Pancreas (tissue), 10 donors: ENCODE measurements around the gene LSM14B. TPM values are rescaled to one million over a fixed set of nuclear protein-coding genes. Genes with fewer than 3 reads are reported as not detected.

Source experiments
- ATAC-seq, 4 donors: fragments of 200-7000 bp; cut with Tn5 transposase; one replicate each; pipeline versions ENCODE4 v1.8.0 to v1.9.1; 2020; ENCODE audit warnings: mild to moderate bottlenecking in 4 of 4, moderate library complexity in 4 of 4
- DNase-seq, 6 donors: peaks; one replicate each; pipeline ENCODE4 v3.0.0-alpha.2; 2020
- FAIRE-seq: peaks from 2 replicates; lab custom pipeline; 2012; peaks lifted over from hg19 to GRCh38; lab: Jason Lieb, UNC
- H3K27ac ChIP-seq, 4 donors: fragments of 200-600 bp; sonication (generic); 1 replicate in 3 of 4; 2 replicates in 1 of 4; pipeline versions ENCODE4 v1.5.0 to v1.8.0; 2020
- H3K27me3 ChIP-seq, 4 donors: fragments of 200-600 bp; one replicate each; pipeline ENCODE4 v1.8.0; 2021
- H3K36me3 ChIP-seq, 3 donors: fragments of 200-600 bp; sonication (generic) in 1 of 3; one replicate each; pipeline versions ENCODE4 v1.5.0 to v1.8.0; 2020 to 2021
- H3K4me1 ChIP-seq, 3 donors: fragments of 200-600 bp; one replicate each; pipeline ENCODE4 v1.8.0; 2021
- H3K4me3 ChIP-seq, 4 donors: fragments of 200-600 bp; sonication (generic) in 2 of 4; one replicate each; pipeline versions ENCODE4 v1.5.0 to v1.8.0; 2020 to 2021
- H3K9me3 ChIP-seq, 4 donors: fragments of 200-600 bp; one replicate each; pipeline ENCODE4 v1.8.0; 2021
- whole genome bisulfite sequencing, 2 donors: extraction: QIAGEN DNeasy Blood & Tissue Kit; methylation state at CpG; one replicate each; pipeline ENCODE4 v1.1.7; 2013; 5-methylcytosine and 5-hydroxymethylcytosine counted together
- intact Hi-C, 3 donors: fragments of 100-400 bp; cut with DNase I; formaldehyde crosslinking; loops; one replicate each; pipeline versions ENCODE4 v1.11.1 to v1.14.2; 2022
- polyA plus RNA-seq, 2 donors: library from polyadenylated mRNA; stranded (reverse); fragments of 200-250 nt; gene quantifications; one replicate each; pipeline ENCODE4 v1.2.3, GENCODE V29; 2013
- total RNA-seq, 6 donors: library from RNA; stranded (reverse); fragmentation: NEBNext Ultra II Directional in 4 of 6; extraction: Animal tissue kit (Norgen Biotek cat#: 25700) in 4 of 6; gene quantifications; one replicate each; pipeline versions ENCODE4 v1.2.1 to v1.2.4, GENCODE V29; 2021 to 2023
- TF ChIP-seq, protein P1 (sequence below), 4 donors: fragments of 200-600 bp; sonication (generic) in 3 of 4; IDR thresholded peaks; one replicate each; pipeline versions ENCODE4 v1.5.0 to v1.8.0; 2021; ENCODE audit warnings: antibody characterized with exemption in 4 of 4
- donor health status: healthy with polysubstance abuse.
- donor health status: DM: no; HTN: no; CAD: no; lungs with moderate emphysema.
- donor health status: DM: no; HTN: no; CAD: no.
- donor health status: control.
- donor health status: control.
- donor health status: Bipolar disorder and iron deficiency.
- donor health status: DM: yes; HTN: yes; CAD: no.
- donor health status: DM: no; HTN: no; CAD: no.
- donor health status: DM: no; HTN: no; CAD: no.
- donor health status: DM: yes; HTN: yes; CAD: no.

Gene LSM14B
- total and polyA plus RNA-seq, 8 donors: 8.4 to 20.1 (median 16.7) TPM

DNA sequence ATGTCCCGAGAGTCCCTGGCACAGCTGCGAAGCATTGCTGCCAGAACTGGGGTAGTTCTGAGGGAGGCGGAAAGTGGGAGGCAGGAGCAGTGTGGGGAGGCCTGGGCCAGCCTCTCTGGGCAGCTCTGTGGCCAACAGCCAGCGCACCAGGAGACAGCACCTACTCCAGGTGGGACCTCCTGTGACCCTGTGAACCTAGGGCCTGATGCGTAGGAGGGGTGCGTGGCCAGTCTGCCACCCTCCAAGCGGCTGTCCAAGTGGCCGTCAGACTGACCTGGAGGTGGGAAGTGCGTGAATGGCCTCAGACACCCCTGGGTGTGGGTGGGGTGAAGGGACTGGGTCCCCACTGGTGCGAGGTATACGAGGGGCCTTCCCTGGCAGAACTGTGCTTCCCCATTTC lies 36.8 kb downstream of the LSM14B start:
- TF ChIP-seq, protein P1, sequence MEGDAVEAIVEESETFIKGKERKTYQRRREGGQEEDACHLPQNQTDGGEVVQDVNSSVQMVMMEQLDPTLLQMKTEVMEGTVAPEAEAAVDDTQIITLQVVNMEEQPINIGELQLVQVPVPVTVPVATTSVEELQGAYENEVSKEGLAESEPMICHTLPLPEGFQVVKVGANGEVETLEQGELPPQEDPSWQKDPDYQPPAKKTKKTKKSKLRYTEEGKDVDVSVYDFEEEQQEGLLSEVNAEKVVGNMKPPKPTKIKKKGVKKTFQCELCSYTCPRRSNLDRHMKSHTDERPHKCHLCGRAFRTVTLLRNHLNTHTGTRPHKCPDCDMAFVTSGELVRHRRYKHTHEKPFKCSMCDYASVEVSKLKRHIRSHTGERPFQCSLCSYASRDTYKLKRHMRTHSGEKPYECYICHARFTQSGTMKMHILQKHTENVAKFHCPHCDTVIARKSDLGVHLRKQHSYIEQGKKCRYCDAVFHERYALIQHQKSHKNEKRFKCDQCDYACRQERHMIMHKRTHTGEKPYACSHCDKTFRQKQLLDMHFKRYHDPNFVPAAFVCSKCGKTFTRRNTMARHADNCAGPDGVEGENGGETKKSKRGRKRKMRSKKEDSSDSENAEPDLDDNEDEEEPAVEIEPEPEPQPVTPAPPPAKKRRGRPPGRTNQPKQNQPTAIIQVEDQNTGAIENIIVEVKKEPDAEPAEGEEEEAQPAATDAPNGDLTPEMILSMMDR (IDR thresholded peaks at IDR 0.05): no peak
- Histone ChIP-seq H3K36me3 (peaks cover 0 to 20% (median 7%) of the 10 kb centered on the region in 3 donors), H3K4me1 (no peaks in the 10 kb centered on the region), H3K4me3 (no peak overlapping the region), H3K9me3 (no peaks in the 10 kb centered on the region), H3K27me3 (no peaks in the 10 kb centered on the region), H3K27ac (no peak overlapping the region)
- DNase-seq (no peak), ATAC-seq (no peak), FAIRE-seq (no peak)
- intact Hi-C loops: no loop called here
- WGBS, 2 donors: 92 to 97% methylated on average over 9 to 11 of the region's 11 CpGs

DNA sequence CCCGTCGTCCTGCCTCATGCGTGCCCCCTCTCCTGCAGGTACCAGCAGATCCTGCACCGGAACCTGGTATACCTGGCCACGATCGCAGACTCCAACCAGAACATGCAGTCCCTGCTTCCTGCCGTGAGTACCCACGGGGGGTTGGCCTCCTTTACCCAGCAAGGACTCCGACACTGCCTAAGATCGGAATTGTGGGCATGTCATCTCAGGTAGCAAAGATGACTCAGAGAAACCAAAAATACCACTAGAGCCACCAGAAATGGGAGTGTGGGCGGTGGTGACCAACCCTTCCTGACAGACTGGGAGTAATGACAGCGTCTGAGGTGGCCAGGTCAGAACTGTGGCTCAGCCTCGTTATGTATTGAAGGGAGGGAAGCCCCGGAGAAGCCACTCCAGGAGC lies 37.6 kb downstream of the LSM14B start:
- TF ChIP-seq, protein P1 (IDR thresholded peaks at IDR 0.05): no peak
- no peaks in the 10 kb centered on the region for H3K27me3 ChIP-seq
- no peak overlapping the region for H3K27ac ChIP-seq
- peaks cover 0 to 28% (median 11%) of the 10 kb centered on the region in 3 donors for H3K36me3 ChIP-seq
- intact Hi-C loops: no loop called here
- ATAC-seq (no peak), FAIRE-seq (no peak), DNase-seq (no peak)
- H3K4me1 ChIP-seq: no peaks in the 10 kb centered on the region
- H3K4me3 ChIP-seq: no peak overlapping the region
- 87 to 90% methylated on average over 14 of the region's 14 CpGs for whole genome bisulfite sequencing, 2 donors
- H3K9me3 ChIP-seq: no peaks in the 10 kb centered on the region

DNA sequence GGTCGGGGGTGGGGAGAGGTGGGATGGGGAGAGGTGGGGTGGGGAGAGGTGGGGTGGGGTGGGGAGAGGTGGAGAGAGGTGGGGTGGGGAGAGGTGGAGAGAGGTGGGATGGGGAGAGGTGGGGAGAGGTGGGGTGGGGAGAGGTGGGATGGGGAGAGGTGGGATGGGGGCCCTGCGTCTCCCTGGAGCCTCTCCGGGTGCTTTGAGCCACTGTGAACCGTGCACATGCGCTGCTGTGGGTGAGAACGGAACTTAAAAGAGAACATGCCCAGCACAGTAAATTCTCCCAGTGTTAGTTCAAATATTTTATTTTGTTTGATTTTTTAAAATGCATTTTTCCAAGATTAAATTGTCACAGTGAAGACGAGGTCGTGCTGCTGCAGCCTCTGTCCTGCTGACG lies 38.0 kb downstream of the LSM14B start:
- no peaks in the 10 kb centered on the region for H3K9me3 ChIP-seq
- WGBS, 2 donors: 94 to 97% methylated on average over 9 of the region's 9 CpGs
- H3K36me3 ChIP-seq: peaks cover 0 to 30% (median 11%) of the 10 kb centered on the region in 3 donors
- H3K4me1 ChIP-seq: no peaks in the 10 kb centered on the region
- intact Hi-C loops: no loop called here
- ATAC-seq (no peak), FAIRE-seq (no peak), DNase-seq (no peak)
- TF ChIP-seq, protein P1 (IDR thresholded peaks at IDR 0.05): no peak
- H3K27ac ChIP-seq: no peak overlapping the region
- H3K4me3 ChIP-seq: no peak overlapping the region
- H3K27me3 ChIP-seq: no peaks in the 10 kb centered on the region

DNA sequence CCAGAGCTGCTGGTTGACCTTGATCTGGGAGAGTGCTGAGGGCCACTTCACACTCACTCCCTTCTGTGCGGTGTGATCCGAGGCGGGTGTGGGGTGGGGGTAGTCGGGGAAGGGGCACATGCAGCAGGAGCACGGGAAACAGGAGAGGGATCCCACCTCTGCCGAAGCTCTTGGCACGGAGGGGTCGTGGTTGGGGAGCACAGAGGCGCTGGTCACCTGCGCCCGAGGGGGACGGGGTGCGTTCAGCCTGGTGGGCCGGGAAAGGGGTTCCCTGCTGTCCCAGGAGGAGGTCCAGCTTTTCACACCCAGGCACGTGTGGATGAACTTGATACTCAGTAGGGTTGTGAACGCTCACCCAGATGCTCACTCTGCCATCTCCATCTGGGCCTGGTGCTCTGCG lies 38.6 kb downstream of the LSM14B start:
- no peak for DNase-seq
- intact Hi-C loops: no loop called here
- WGBS, 2 donors: 93 to 94% methylated on average over 17 of the region's 17 CpGs
- Histone ChIP-seq H3K27me3 (no peaks in the 10 kb centered on the region), H3K4me3 (no peak overlapping the region), H3K4me1 (no peaks in the 10 kb centered on the region), H3K9me3 (no peaks in the 10 kb centered on the region), H3K27ac (no peak overlapping the region), H3K36me3 (peaks cover 0 to 36% (median 11%) of the 10 kb centered on the region in 3 donors)
- TF ChIP-seq, protein P1 (IDR thresholded peaks at IDR 0.05): no peak
- FAIRE-seq: no peak
- no peak for ATAC-seq

DNA sequence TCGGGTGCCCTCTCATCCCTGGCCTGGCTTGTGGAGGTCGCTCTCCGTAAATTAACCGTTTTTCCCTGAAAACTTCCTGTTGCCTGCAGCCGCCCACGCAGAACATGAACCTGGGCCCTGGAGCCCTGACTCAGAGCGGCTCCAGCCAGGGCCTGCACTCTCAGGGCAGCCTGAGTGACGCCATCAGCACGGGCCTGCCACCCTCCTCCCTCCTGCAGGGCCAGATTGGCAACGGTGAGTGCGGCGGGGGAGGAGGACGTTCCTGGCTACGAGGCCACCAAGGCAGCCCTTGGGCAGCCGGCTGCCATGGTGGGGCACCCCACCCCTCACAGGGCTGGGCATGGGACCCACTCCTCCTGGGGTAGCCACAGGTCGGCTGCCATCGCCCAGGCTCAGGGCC lies 39.1 kb downstream of the LSM14B start:
- FAIRE-seq (no peak), ATAC-seq (no peak), DNase-seq (no peak)
- no peaks in the 10 kb centered on the region for H3K9me3 ChIP-seq
- intact Hi-C loops: no loop called here
- no peak overlapping the region for H3K4me3 ChIP-seq
- no peak overlapping the region for H3K27ac ChIP-seq
- no peaks in the 10 kb centered on the region for H3K27me3 ChIP-seq
- peaks cover 0 to 41% (median 11%) of the 10 kb centered on the region in 3 donors for H3K36me3 ChIP-seq
- WGBS, 2 donors: 88 to 92% methylated on average over 17 of the region's 17 CpGs
- TF ChIP-seq, protein P1 (IDR thresholded peaks at IDR 0.05): no peak
- no peaks in the 10 kb centered on the region for H3K4me1 ChIP-seq
